AG08396 (cell line): Measurements from ENCODE around the gene ATE1.
A peak's percentile ranks its signal among the peaks of the same experiment; 100 is the strongest.
"Not testable (repeated sequence)": the region's sequence is repeated elsewhere in the genome, so short reads cannot be mapped to it uniquely, and the experiment has no call there.

Source experiments
- DNase-seq: peaks from one replicate; pipeline ENCODE4 v3.0.0; 2012; ENCODE audit warnings: low spot score, mixed read lengths

ATE1 gene

DNA sequence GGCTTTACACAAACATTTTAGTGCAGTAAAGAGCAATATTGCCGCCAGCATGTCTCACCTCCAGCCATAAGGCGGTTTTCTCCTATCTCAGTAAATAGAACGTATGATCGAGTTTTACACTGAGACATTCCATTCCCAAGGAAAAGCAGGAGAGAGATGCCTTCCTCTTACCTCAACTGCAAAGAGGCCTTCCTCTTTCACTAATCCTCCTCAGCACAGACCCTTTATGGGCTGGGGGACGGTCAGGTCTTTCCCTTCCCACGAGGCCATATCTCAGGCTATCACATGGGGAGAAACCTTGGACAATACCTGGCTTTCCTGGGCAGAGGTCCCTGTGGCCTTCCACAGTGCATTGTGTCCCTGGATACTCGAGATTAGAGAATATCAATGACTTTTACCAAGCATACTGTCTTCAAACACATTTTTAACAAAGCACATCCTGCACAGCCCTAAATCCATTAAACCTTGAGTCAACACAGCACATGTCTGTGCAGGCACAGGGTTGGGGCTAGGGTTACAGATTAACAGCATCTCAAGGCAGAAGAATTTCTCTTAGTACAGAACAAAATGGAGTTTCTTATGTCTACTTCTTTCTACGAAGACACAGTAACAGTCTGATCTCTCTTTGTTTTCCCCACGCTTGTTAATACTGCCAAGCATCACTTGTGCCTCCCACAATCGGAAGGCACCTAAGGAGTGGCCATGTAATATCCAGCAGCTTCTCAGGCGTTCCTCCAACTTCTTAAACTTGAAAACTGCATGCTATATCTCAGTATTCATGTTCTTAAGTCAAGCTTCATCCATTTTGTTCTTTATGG is 2.6 kb upstream of the ATE1 start:
- DNase-seq = not testable (repeated sequence)

DNA sequence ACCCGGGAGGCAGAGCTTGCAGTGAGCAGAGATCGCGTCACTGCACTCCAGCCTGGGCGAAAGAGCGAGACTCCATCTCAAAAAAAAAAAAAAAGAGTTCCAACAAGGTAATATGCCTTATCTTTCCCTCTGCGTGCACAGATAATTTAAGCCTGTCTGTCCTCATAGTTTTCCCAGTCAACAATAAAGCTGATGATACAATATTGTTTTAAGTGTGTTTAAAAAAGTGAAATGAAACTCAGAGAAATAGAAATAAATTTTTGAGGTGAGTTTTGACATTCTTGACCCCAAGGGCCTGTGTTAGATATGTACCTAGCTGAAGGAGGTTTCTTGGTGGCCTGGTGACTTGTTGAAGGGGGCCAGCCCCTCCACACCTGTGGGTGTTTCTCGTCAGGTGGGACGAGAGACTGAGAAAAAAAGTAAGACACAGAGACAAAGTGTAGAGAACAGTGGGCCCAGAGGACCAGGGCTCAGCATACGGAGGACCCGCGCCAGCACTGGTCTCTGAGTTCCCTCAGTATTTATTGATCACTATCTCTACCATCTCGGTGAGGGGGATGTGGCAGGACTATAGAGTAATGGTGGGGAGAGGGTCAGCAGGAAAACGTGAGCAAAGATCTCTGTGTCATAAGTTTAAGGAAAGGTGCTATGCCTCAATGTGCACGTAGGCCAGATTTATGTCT is 1.9 kb upstream of the ATE1 start:
- not testable (repeated sequence) for DNase-seq

DNA sequence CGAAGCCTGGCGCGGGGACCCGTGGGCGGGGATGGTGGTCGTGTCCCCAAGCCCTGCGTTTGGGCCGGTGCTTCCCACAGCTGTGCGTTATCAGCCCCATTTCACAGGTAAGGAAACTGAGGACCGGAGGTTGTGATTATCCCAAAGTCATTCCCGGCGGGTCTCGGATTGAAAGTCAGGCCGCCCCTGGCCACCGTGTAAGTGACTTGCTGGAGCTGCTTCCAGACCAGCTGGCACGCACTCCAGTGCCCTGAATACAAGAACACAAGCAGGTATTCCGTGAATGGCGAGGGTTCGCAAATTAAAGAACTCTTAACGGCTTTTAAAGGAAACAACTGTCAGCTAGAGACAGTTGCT is 675 bp upstream of the ATE1 start:
- no peak for DNase-seq

DNA sequence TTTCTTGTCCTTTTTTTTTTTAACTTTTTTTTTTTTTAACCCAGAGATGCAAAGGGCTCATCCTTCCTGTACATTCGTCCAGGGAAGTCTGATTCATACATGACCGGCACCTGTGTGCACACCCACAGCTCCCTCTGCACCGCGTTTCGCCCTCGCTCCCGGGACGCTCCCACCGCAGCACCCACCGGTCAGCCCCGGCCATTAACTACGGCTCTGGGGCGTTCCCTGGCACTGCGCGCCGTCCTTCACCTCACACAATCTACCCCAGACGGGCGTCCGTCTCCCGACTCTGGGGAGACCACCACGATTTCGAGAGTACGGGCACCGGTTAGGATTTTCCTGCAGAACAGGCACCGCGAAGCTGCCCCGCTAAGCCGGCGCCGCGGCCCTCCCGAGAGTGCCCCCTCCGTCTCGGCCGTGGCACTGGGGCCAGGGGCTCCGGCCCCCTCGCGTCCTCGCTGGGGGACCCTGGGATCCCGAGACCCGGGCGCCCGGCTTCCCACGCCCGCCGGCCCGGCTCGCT is 452 bp downstream of the ATE1 start:
- DNase-seq = peak; percentile 63

DNA sequence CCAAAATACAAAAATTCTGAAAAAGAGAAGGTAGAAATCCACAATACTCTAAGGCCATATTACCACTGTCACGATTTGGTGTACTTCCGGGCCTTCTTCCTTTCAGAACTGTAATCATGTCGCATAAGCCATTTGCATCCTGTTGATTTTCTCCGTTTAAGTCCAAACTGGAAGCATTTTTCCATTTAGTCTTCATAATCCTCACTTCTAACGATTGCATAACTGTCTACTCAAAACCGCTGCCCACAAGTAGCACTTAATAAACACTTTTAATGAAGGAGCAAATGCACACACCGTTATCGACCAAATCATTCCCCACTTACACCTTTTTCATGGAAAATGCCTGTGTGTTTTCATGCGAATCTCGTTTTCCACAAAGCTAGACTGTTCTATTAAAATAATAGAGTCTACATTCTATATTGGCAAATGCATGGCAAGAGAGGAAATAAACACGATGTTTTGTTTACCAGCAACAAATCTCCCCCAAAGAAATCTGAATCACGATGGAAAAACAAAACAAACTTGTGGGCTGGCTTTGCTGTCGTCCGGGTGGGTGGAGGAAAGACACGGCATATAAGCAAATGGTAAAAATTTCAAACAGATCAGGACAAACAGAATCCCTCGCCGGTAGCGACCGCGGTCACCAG is 1.0 kb downstream of the ATE1 start:
- DNase-seq = peak; percentile 49

DNA sequence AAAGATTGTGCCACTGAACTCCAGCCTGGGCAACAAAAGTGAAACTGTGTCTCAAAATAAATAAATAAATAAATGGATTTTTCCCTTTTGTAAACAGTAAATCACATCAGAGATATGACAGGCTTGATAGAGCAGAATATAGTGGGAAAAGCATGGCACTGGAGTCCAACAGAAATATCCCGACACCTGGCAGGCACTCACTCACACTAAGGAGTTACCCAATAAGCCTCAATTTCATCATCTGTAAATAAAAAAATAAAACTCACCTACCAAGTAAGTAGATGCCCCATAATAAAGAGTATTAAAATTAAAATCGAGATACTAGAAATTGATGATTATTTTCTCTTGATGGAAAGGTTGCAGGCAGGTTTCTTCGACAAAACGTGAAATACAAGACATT is 1.7 kb downstream of the ATE1 start:
- no peak for DNase-seq

DNA sequence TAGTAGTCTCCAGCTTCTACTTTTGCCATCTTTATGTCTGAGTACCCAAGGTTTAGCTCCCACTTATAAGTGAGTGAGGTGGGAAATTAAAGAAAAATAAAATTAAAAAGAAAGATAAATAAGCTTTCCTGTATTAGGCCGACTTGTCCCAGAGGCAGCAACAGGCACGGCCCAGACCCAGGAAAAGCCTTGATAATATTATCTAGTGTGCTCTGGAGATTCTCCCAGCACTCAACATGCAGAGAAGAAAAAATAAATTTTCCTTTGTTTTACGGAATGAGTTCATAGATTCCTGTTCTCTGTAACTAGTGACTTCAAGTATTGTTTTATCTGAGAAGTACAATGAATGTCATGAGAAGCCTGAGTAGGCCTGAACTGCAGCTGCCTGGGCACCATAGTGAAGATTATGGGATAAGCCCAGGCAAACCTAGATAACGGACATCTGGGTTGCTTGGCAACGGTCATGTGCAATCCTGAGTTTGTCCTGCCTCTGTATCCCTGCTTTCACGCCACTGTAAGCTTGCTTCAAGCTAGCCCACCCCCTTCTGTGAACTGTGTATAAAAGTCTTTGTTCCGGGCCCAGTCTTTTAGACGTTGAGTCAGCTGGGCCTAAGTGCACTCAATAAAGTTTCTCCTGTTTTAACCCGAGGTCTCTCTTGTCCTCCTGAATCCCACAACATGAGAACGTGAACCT is 6.4 kb downstream of the ATE1 start:
- no peak for DNase-seq

DNA sequence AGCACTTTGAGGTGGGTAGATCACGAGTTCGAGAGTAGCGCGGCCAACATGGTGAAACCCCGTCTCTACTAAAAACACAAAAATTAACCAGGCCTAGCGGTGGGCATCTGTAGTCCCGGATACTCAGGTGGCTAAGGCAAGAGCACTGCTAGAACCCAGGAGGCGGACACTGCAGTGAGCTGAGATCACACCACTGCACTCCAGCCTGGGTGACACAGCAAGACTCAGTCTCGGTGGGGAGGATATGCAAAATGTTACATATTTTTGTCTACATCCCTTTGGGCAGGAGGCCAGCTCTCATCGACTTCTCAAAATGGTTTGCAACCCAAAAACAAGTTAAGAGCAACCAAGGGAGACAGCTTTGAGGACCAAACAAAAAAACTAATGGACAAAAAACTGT is 8.2 kb downstream of the ATE1 start:
- no peak for DNase-seq

DNA sequence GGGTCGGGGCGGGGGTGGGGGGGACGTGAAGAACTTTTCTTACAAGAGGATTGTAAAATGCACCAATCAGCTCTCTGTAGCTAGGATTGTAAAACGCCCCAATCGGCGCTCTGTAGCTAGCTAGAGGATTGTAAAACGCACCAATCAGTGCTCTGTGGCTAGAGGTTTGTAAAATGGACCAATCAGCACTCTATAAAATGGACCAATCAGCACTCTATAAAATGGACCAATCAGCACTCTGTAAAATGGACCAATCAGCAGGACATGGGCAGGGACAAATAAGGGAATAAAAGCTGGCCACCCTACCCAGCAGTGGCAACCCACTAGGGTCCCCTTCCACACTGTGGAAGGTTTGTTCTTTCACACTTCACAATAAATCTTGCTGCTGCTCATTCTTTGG is 9.0 kb downstream of the ATE1 start:
- DNase-seq = not testable (repeated sequence)

DNA sequence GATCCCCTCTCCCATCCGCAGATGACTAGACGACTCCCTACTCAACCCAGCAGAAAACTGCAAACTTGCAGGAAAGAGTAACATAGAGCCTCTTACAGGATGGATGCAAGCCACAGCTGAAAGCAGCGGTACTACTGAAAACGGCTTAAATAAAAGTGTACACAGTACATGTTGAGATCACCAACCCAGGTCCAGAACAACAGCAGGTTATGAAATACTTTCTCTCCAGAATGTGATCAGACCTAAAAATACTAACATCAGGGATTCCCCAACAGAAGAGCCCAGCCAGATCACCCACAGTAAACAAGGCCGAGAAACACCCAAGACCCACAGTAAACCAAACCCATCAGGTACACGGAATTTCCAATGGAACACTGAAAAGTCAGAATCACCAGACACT is 13.2 kb downstream of the ATE1 start:
- no peak for DNase-seq

DNA sequence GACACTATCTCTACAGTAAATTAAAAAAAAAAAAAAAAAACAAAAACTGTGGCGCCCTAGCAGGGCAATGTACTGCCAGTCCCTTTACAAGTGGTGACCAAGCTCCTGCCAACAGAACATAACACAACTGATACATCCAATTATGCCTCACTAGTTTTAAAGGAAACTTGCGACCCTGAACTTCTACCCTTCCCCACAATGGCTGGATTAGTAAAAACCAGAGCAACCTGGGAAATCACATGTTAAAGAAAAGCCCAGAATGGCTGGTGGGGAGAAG is 16.5 kb downstream of the ATE1 start:
- DNase-seq = no peak

DNA sequence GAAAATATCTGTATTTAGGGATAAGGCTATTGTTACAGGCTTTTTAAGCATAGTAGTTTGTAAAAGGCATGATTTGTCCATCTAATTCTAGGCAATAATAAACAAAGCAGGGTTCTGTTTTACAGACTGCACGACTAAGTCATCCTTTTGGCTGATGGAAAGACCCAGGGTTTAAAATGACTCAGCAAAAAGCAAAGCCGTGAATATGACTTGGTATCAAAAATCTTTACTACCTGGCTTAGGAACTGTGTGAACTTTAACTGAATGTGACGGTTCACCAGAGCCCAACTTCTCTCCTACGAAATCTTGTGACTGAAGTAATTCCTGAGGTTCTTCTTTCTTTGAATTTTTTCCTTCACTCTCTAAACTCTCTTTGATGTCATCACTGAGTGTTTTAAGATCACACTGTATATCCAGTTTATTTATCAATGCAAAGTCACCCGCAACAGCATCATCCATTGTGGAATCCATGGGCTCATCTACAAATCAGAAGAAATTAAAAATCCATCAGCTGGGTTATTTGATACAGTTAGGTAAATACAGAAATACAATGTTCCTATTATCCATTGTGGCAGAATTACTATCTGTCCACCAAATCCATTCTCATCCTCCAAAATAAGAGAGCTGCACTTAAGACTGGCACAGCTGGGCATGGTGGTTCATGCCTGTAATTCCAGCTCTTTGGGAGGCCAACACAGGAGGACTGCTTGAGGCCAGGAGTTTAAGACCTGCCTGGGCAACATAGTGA is 17.0 kb downstream of the ATE1 start:
- peak; percentile 46 for DNase-seq

DNA sequence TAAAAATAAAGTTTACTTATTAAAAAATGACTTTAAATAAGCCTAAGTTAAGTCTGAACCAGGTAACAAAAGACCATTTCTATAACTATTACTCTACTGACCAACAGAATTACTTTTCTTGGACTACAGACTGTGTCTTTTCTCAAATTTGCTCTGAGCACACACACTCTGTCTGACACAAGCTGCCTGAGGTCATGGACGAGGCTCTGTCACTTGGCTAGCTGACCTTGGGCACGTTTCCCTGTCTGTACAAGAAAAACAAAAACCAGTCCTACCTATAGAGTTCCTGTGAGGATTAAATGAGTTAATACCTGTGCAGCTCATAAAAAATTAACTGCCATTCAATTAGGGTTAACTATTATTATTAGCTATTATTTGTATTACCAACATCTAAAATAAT is 22.9 kb downstream of the ATE1 start:
- DNase-seq = no peak

DNA sequence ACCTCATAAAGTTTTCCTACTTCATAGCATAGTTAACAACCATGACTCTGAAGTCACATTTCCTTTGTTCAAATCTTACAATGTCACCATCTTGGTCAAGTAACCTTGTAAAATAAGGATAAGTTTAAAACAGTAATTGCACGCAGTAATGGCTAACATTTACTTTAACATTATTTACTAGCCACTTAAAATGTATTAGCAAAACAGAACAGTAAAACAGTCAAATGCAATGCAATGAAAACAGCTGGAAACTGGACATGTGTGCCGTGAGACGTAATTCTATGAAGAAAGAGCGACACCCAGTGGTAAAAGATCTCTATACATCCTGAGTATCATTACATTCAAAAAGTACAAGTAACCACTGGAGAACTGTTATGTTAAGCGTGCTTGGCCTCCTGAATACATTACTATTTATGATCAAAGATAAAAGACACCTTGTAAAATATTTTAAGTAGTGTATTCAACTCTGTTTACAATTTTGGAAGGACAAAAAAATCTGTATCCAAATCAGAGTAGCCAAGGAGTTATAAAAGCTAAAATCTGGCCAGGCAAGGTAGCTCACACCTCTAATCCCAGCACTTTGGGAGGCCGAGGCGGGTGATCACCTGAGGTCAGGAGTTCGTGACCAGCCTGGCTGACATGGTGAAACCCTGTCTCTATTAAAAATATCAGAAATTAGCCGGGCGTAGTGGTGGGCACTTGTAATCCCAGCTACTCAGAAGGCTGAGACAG is 27.2 kb downstream of the ATE1 start:
- DNase-seq = peak; percentile 63

DNA sequence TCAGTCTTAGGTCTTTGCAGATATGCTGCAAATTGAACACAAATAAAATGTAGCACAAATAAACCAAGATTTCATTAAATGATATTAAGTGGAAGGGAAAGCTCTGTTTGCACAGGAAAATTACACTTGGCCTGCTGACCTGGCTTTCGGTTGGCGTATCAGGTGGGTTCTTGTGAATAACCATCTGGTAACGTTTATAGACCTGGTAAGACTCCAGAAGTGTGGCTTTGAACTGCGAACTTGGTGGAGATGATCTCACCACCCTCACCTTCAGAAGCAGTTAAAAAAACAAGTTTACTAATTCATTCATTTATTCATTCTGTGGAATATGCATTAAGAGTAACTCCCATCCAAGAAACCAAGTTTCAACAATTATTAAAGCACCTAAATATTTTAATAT is 28.1 kb downstream of the ATE1 start:
- DNase-seq = no peak

DNA sequence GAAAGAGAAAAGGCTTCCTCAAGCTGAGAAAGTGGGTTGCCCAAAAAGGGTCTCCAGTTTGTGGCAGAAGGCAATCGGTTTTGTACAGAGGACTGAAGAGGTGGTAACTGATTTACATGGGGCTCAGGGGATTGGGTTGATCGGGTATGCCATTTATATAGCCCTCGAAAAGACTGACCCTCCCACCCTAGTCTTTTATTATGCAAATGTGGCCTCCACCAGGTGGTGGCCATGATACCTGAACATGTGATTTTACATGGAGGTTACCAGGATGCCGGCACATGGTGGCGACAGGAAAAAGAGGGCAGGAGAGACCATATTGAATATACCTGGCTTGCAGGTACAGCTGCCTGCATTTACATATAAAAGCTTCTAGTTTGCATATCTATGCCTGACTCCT is 36.7 kb downstream of the ATE1 start:
- DNase-seq = no peak

DNA sequence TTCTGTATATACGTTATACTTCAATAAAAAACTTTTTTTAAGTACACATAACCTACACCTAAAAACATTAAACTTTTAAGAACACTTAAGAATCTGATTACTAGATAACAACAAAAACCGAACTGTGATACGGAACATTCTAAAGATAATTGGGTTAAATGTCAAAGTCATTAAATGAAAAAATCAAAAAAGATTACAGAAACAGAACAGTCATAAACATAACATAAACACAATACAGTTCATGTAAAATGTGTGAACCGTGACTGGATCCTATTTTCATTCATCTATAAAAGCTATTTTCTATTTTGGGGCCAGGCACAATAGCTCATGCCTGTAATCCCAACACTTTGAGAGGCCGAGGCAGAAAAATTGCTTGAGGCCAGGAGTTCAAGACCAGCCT is 38.6 kb downstream of the ATE1 start:
- DNase-seq = no peak

DNA sequence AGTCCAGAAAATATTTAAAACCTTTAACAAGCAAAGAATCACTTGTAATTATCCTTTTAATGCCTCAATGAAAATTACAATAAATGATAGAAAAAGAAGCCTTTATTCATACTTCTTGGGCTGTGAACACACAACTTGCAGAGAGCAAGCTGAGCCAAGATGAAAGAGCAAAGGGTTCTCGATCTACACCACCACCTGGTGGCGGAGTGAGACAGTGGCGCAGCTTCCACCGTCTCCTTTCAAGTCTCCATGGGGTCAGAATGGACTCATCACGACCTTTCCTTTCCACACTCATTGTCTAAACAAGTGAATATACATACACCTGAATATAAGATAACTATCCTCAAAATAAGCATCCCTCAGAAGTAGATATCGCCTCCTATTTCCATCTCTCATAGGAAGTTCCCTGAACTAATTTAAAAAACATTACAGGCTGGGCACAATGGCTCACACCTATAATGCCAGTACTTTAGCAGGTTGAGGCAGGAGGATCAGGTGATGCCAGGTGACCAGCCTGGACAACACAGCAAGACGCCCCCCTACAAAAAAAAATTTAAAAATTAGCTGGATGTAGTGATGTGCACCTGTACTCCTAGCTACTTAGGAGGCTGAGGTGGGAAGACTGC is 40.7 kb downstream of the ATE1 start:
- DNase-seq = peak; percentile 76

DNA sequence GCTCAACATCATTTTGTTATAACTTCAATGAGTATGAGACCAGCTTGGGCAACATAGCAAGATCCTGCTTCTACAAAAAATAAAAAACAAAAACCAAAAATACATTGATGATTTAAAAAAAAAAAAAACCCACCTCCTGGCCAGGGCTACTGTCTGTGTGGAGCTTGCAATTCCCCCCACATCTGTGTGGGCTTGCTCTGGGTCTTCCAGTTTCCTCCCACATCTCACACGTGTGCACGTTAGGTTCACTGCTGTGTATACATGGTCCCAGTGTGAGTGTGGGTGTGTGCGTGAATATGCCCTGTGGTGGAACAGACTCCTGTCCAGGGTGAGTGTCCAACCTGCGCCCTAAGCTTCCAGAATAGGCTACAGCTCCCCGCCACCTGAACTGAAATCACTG is 41.6 kb downstream of the ATE1 start:
- no peak for DNase-seq

DNA sequence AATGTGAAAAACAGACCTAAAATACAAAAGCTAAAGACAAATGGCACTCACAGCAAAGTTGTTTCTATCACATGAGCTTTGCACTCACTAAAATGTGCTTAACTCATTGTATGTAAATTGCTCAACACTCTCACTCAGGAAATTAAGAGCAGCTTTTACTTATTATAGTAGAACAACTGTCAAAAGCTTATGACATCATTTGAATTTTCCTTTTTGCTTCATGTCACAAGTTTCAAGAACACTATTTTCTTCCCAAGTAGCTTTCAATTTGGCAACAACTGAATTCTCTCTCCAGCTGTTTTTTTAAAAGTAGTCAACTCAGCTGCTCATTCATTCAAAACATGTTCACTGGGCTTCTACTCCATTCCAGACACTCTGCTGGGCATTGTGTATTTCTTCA is 46.9 kb downstream of the ATE1 start:
- no peak for DNase-seq

DNA sequence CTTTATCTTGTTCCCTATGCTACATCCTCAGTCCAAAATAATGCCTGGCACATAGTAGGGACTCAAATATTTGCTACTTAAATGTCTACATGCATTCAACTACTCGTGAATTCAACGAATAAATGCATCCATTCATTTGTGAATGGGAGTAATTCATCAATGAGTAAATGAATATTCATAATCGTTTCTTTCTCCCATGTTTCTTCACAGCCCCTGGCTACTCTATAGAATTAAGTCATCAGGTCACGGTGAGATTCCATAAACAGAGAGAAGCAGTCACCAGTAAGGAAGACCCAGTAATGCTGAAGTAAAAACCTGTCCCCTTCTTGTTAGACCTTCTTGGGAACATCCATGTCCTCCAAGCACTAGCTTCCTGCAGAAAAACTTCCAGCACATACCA is 48.4 kb downstream of the ATE1 start:
- no peak for DNase-seq
